HepG2 (cell line): ENCODE measurements around the gene BAIAP3. TPM values are rescaled to one million over a fixed set of nuclear protein-coding genes. Genes with fewer than 3 reads are reported as not detected.

ENCODE experiments used
- CREB3 ChIP-seq: sonication (generic); formaldehyde crosslinking; IDR thresholded peaks from 2 replicates; pipeline ENCODE4 v1.5.0; 2020; ENCODE audit warnings: missing genetic modification reagents
- HMG20B ChIP-seq: conservative IDR thresholded peaks from 2 replicates; pipeline ENCODE4 v1.6.1; 2016; ENCODE audit warnings: missing genetic modification reagents, missing compliant biosample characterization
- LCORL ChIP-seq, 2 experiments: fragments of 450-650 bp in 1 of 2; sonication (generic) in 1 of 2; formaldehyde crosslinking in 1 of 2; IDR thresholded peaks; 2 replicates each; pipeline versions ENCODE4 v1.5.0 to v1.6.1; 2017 to 2020; ENCODE audit warnings: antibody characterized with exemption in 1 of 2, missing genetic modification reagents in 1 of 2
- MTF1 ChIP-seq: sonication (generic); formaldehyde crosslinking; IDR thresholded peaks from 2 replicates; pipeline ENCODE4 v1.5.0; 2020; ENCODE audit warnings: missing genetic modification reagents
- PLSCR1 ChIP-seq: sonication (generic); formaldehyde crosslinking; IDR thresholded peaks from 2 replicates; pipeline ENCODE4 v1.5.0; 2020; ENCODE audit warnings: missing genetic modification reagents, mild to moderate bottlenecking, borderline replicate concordance
- RBFOX2 ChIP-seq: fragments of 200-400 bp; formaldehyde crosslinking; IDR thresholded peaks from 2 replicates; pipeline ENCODE4 v1.6.1; 2017; ENCODE audit warnings: low read depth, mild to moderate bottlenecking, low read length
- SRSF9 ChIP-seq: fragments of 200-400 bp; formaldehyde crosslinking; IDR thresholded peaks from 2 replicates; pipeline ENCODE4 v1.6.1; 2018; ENCODE audit warnings: borderline replicate concordance, mild to moderate bottlenecking, low read depth, low read length; ENCODE audit not compliant: insufficient read depth, poor library complexity, severe bottlenecking
- TBX3 ChIP-seq: fragments of 450-650 bp; IDR thresholded peaks from 2 replicates; pipeline ENCODE4 v1.6.1; 2017; ENCODE audit warnings: antibody characterized with exemption, mild to moderate bottlenecking, inconsistent platforms, borderline replicate concordance
- TMF1 ChIP-seq: sonication (generic); formaldehyde crosslinking; IDR thresholded peaks from 2 replicates; pipeline ENCODE4 v1.8.1; 2022; ENCODE audit warnings: low read depth, missing genetic modification reagents
- XRCC5 ChIP-seq: fragments of 200-400 bp; formaldehyde crosslinking; optimal IDR thresholded peaks from 2 replicates; pipeline ENCODE3; 2017; ENCODE audit warnings: mild to moderate bottlenecking, low read length
- ZBTB26 ChIP-seq: IDR thresholded peaks from 2 replicates; pipeline ENCODE4 v1.6.1; 2016; ENCODE audit warnings: missing compliant biosample characterization, missing genetic modification reagents, borderline replicate concordance
- ZBTB49 ChIP-seq: sonication (generic); formaldehyde crosslinking; IDR thresholded peaks from 2 replicates; pipeline ENCODE4 v1.4.0; 2020; ENCODE audit warnings: missing genetic modification reagents, borderline replicate concordance
- ZFP36L2 ChIP-seq: sonication (generic); formaldehyde crosslinking; IDR thresholded peaks from 2 replicates; pipeline ENCODE4 v1.4.0; 2020; ENCODE audit warnings: missing genetic modification reagents
- ZFP82 ChIP-seq: sonication (generic); formaldehyde crosslinking; IDR thresholded peaks from 2 replicates; pipeline ENCODE4 v1.5.1; 2020; ENCODE audit warnings: mild to moderate bottlenecking, missing genetic modification reagents, borderline replicate concordance
- ZMYM3 ChIP-seq: sonication (generic); formaldehyde crosslinking; IDR thresholded peaks from 2 replicates; pipeline ENCODE4 v1.5.1; 2020; ENCODE audit warnings: mild to moderate bottlenecking, missing genetic modification reagents
- ZNF143 ChIP-seq: sonication (generic); formaldehyde crosslinking; IDR thresholded peaks from 2 replicates; pipeline ENCODE4 v1.4.0; 2020; ENCODE audit warnings: missing genetic modification reagents
- ZNF563 ChIP-seq: sonication (generic); formaldehyde crosslinking; IDR thresholded peaks from 2 replicates; pipeline ENCODE4 v1.8.0; 2022; ENCODE audit warnings: mild to moderate bottlenecking, moderate library complexity, missing genetic modification reagents
- ZNF709 ChIP-seq: sonication (generic); formaldehyde crosslinking; IDR thresholded peaks from 2 replicates; pipeline ENCODE4 v1.5.0; 2020; ENCODE audit warnings: mild to moderate bottlenecking, missing genetic modification reagents
- ZSCAN22 ChIP-seq: sonication (generic); formaldehyde crosslinking; IDR thresholded peaks from 2 replicates; pipeline ENCODE4 v1.4.0; 2020; ENCODE audit warnings: mild to moderate bottlenecking, missing genetic modification reagents
- ZSCAN31 ChIP-seq: sonication (generic); formaldehyde crosslinking; IDR thresholded peaks from 2 replicates; pipeline ENCODE4 v1.5.0; 2020; ENCODE audit warnings: low read depth, mild to moderate bottlenecking, missing genetic modification reagents
- ZZZ3 ChIP-seq: sonication (generic); formaldehyde crosslinking; IDR thresholded peaks from 2 replicates; pipeline ENCODE4 v1.4.0; 2020; ENCODE audit warnings: missing genetic modification reagents, mild to moderate bottlenecking, borderline replicate concordance
- polyA plus RNA-seq, 8 experiments: library from polyadenylated mRNA; depleted of rRNA in 3 of 8; stranded (reverse) in 7 of 8; unstranded in 1 of 8; fragments of >200 nt; fragmentation: Illumina TruSeq in 4 of 8; extraction: Trizol in 4 of 8; gene quantifications; 2 replicates each; pipeline versions ENCODE4 v1.2.1 to v1.2.3, GENCODE V29; 2011 to 2016; ENCODE audit warnings: low read depth in 4 of 8, missing spikeins in 1 of 8, mixed read lengths in 1 of 8; ENCODE audit not compliant: insufficient read depth in 1 of 8
- total RNA-seq, 5 experiments: library from RNA; depleted of rRNA; stranded (reverse); fragments of >200 nt; fragmentation: Illumina TruSeq; extraction: Trizol; gene quantifications; 2 replicates each; pipeline ENCODE4 v1.2.3, GENCODE V29; 2016; ENCODE audit warnings: low read depth in 1 of 5

BAIAP3 gene
- total and polyA plus RNA-seq, 2 of the 13 experiments (the other 11 are each of a cell fraction or from before 2014, with no cell fraction given), result 3.2 to 5.7 TPM

DNA sequence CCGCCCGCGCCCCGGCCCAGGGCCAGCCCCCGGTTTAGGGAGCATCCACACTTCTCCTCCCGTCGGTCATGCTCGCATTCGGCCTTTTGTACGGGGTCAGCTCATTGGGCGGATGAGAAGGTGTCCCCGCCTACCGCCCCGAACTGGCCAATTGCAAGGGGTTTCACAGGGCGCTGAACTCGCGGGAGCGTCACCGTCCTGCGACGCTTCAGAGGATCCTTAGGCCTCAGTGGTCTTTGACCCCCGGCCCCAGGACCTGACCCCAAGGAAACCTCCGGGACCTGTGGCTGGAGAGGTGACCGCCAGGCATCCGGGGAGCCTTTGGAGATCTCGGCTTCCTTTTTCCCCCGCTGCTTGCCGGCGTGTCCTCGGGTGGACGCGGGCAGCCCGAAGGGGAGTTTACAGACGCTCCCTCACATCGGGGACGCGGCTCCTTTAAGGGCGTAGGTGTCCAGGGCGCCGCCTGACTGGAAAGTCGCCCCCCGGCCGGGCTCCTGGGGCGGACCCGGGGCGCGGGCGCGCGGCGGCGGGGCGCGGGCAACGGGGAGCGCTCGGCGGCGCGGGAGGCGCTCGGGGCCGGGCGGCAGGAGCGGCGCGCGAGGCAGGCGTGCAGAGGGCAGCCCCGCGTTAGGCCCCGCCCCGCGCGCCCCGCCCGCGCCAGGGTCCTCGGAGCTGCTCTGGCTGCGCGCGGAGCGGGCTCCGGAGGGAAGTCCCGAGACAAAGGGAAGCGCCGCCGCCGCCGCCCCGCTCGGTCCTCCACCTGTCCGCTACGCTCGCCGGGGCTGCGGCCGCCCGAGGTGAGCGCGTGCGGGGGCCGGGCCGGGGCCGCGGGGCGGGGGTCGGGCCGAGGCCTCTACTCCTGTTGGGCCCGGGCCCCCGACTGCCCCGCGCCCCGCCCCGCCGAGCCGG, 24.2 kb upstream of the BAIAP3 start, which contains the start of gene UBE2I (continued):
- TF ChIP-seq SRSF9 (no peak), ZNF709 (CRISPR knock-in tag) (peak; percentile 68; the same call in 1 of the 2 replicates), CREB3 (CRISPR knock-in tag) (no peak; the same call in 1 of the 2 replicates), ZBTB26 (CRISPR knock-in tag) (peak; percentile 46; the same call in 1 of the 2 replicates), ZFP82 (CRISPR knock-in tag) (peak; percentile 66; the same call in 1 of the 2 replicates), HMG20B (CRISPR knock-in tag) (no peak; the same call in 1 of the 2 replicates), TBX3 (peak; percentile 89), ZNF143 (CRISPR knock-in tag) (no peak), ZZZ3 (CRISPR knock-in tag) (peak; percentile 100), LCORL (IDR thresholded peaks at IDR 0.05) (no peak), LCORL (CRISPR knock-in tag; IDR thresholded peaks at IDR 0.05) (no peak), ZSCAN22 (CRISPR knock-in tag) (peak; percentile 76; the same call in 1 of the 2 replicates), ZNF563 (CRISPR knock-in tag) (peak; percentile 88; the same call in 1 of the 2 replicates), ZBTB49 (peak; percentile 74; the same call in 1 of the 2 replicates), PLSCR1 (CRISPR knock-in tag) (peak; percentile 92), ZFP36L2 (CRISPR knock-in tag) (peak; percentile 77; the same call in 1 of the 2 replicates), TMF1 (CRISPR knock-in tag) (peak; percentile 37; the same call in 1 of the 2 replicates), ZMYM3 (CRISPR knock-in tag) (no peak), XRCC5 (peak; percentile 70), MTF1 (peak; percentile 71; the same call in 1 of the 2 replicates), ZSCAN31 (peak; percentile 71; the same call in 1 of the 2 replicates), RBFOX2 (peak; percentile 85)
